Breast epithelium (tissue), 3 donors: ENCODE results near the gene GCDH.

Experiments used
- POLR2A ChIP-seq: fragments of 450-650 bp; IDR thresholded peaks from one replicate; pipeline ENCODE4 v1.6.1; 2016; ENCODE audit warnings: antibody characterized with exemption, mild to moderate bottlenecking, moderate library complexity
- TF ChIP-seq, protein P1 (sequence below), 3 donors: fragments of 450-650 bp; IDR thresholded peaks; one replicate each; pipeline ENCODE4 v1.5.1; 2016 to 2017; ENCODE audit warnings: antibody characterized with exemption in 3 of 3, mild to moderate bottlenecking in 3 of 3, moderate library complexity in 3 of 3

DNA sequence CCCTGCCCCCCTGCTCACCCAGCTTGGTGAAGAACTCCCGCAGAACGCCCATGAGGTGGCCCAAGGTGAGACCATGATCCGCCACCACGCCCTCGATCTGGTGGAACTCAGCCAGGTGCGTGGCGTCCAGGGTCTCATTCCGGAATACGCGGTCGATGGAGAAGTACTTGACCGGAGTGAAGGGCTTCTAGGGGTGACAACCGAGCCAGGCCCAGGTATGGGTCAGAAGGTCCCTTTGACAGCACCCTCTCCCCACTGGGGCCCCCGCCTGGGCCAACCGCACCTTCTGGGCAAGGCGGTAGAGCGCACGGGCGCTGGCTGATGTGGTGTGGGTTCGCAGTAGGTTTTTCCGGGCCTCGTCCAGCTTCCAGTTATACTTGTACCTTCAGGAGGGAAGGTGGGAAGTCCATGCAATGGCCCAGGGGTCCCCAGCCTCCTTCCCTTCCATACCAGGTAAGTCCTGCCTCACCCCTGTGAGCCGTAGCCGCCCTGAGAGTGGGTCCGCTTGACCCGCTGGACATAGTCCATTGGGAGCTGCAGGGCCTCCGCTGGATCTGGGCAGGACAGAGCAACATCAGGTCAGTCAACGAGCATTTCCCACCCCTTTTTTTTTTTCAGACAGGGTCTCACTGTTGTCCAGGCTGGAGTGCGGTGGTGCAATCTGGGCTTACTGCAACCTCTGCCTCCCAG lies 33.8 kb downstream of the GCDH start:
- TF ChIP-seq POLR2A, result no peak
- TF ChIP-seq, protein P1, sequence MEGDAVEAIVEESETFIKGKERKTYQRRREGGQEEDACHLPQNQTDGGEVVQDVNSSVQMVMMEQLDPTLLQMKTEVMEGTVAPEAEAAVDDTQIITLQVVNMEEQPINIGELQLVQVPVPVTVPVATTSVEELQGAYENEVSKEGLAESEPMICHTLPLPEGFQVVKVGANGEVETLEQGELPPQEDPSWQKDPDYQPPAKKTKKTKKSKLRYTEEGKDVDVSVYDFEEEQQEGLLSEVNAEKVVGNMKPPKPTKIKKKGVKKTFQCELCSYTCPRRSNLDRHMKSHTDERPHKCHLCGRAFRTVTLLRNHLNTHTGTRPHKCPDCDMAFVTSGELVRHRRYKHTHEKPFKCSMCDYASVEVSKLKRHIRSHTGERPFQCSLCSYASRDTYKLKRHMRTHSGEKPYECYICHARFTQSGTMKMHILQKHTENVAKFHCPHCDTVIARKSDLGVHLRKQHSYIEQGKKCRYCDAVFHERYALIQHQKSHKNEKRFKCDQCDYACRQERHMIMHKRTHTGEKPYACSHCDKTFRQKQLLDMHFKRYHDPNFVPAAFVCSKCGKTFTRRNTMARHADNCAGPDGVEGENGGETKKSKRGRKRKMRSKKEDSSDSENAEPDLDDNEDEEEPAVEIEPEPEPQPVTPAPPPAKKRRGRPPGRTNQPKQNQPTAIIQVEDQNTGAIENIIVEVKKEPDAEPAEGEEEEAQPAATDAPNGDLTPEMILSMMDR (IDR thresholded peaks at IDR 0.05), result no peak
